Suprapubic skin (tissue), 4 donors: ENCODE measurements around the gene RAP1GDS1. TPM values are rescaled to one million over a fixed set of nuclear protein-coding genes. Genes with fewer than 3 reads are reported as not detected.
"Not testable (repeated sequence)": the region's sequence is repeated elsewhere in the genome, so short reads cannot be mapped to it uniquely, and the experiment has no call there.

Experiments used
- DNase-seq, 2 donors: peaks; one replicate each; pipeline ENCODE4 v3.0.0-alpha.2; 2019; ENCODE audit warnings: low spot score in 2 of 2
- H3K27ac ChIP-seq: fragments of 200-600 bp; sonication (generic); one replicate; pipeline ENCODE4 v1.5.1; 2019
- H3K27me3 ChIP-seq: fragments of 200-600 bp; sonication (generic); one replicate; pipeline ENCODE4 v1.5.1; 2019
- H3K36me3 ChIP-seq: fragments of 200-600 bp; sonication (generic); one replicate; pipeline ENCODE4 v1.5.1; 2019
- H3K4me1 ChIP-seq: fragments of 200-600 bp; sonication (generic); one replicate; pipeline ENCODE4 v1.5.1; 2019
- H3K4me3 ChIP-seq: fragments of 200-600 bp; sonication (generic); one replicate; pipeline ENCODE4 v1.5.1; 2019; ENCODE audit warnings: mild to moderate bottlenecking
- H3K9me3 ChIP-seq: fragments of 200-600 bp; sonication (generic); one replicate; pipeline ENCODE4 v1.5.1; 2019
- EP300 ChIP-seq: sonication (generic); formaldehyde crosslinking; IDR thresholded peaks from one replicate; pipeline ENCODE4 v1.6.1; 2017; ENCODE audit warnings: antibody characterized with exemption
- POLR2A ChIP-seq, 2 donors: fragments of 450-650 bp; IDR thresholded peaks; one replicate each; pipeline ENCODE4 v1.6.1; 2017; ENCODE audit warnings: antibody characterized with exemption in 2 of 2, mild to moderate bottlenecking in 2 of 2, moderate library complexity in 2 of 2
- POLR2AphosphoS5 ChIP-seq, 3 donors: sonication (generic); formaldehyde crosslinking; IDR thresholded peaks; one replicate each; pipeline ENCODE4 v1.6.1; 2017; ENCODE audit warnings: antibody characterized with exemption in 3 of 3
- WGBS: methylation state at CpG from one replicate; pipeline ENCODE4 v1.1.5; 2018; 5-methylcytosine and 5-hydroxymethylcytosine counted together
- total RNA-seq, 4 donors: library from RNA; depleted of rRNA; stranded (reverse); fragments of >200 nt; gene quantifications; one replicate each; pipeline ENCODE4 v1.1.0, GENCODE V29; 2016
- TF ChIP-seq, protein P1 (sequence below), 2 donors: fragments of 200-600 bp in 1 of 2; fragments of 450-650 bp in 1 of 2; sonication (generic) in 1 of 2; IDR thresholded peaks; one replicate each; pipeline ENCODE4 v1.5.1; 2016 to 2019; ENCODE audit warnings: antibody characterized with exemption in 2 of 2, mild to moderate bottlenecking in 1 of 2, moderate library complexity in 1 of 2

RAP1GDS1 gene
- total RNA-seq, 4 donors from 2014 or later, result 17.8 to 28.6 (median 27.1) TPM

GRCh38 chr4:98319021-98319420 is 57.8 kb downstream of the RAP1GDS1 start:
- no peak for DNase-seq
- TF ChIP-seq, protein P1, sequence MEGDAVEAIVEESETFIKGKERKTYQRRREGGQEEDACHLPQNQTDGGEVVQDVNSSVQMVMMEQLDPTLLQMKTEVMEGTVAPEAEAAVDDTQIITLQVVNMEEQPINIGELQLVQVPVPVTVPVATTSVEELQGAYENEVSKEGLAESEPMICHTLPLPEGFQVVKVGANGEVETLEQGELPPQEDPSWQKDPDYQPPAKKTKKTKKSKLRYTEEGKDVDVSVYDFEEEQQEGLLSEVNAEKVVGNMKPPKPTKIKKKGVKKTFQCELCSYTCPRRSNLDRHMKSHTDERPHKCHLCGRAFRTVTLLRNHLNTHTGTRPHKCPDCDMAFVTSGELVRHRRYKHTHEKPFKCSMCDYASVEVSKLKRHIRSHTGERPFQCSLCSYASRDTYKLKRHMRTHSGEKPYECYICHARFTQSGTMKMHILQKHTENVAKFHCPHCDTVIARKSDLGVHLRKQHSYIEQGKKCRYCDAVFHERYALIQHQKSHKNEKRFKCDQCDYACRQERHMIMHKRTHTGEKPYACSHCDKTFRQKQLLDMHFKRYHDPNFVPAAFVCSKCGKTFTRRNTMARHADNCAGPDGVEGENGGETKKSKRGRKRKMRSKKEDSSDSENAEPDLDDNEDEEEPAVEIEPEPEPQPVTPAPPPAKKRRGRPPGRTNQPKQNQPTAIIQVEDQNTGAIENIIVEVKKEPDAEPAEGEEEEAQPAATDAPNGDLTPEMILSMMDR (IDR thresholded peaks at IDR 0.05), result no peak
- TF ChIP-seq EP300 (no peak), POLR2A (IDR thresholded peaks at IDR 0.05) (no peak), POLR2AphosphoS5 (IDR thresholded peaks at IDR 0.05) (no peak)
- Histone ChIP-seq H3K27me3 (no peaks in the 10 kb centered on the region), H3K36me3 (peaks cover 4% of the 10 kb centered on the region), H3K27ac (no peak overlapping the region), H3K4me3 (no peak overlapping the region), H3K4me1 (no peaks in the 10 kb centered on the region), H3K9me3 (no peaks in the 10 kb centered on the region)
- 98% methylated on average over 1 of the region's 1 CpG for WGBS

GRCh38 chr4:98326168-98326567 is 65.0 kb downstream of the RAP1GDS1 start:
- TF ChIP-seq POLR2AphosphoS5 (IDR thresholded peaks at IDR 0.05) (no peak), POLR2A (IDR thresholded peaks at IDR 0.05) (no peak), EP300 (no peak)
- TF ChIP-seq, protein P1 (IDR thresholded peaks at IDR 0.05), result no peak
- Histone ChIP-seq H3K9me3 (no peaks in the 10 kb centered on the region), H3K4me3 (no peak overlapping the region), H3K27me3 (no peaks in the 10 kb centered on the region), H3K27ac (no peak overlapping the region), H3K4me1 (no peaks in the 10 kb centered on the region), H3K36me3 (no peaks in the 10 kb centered on the region)
- 86% methylated on average over 2 of the region's 2 CpGs for WGBS
- no peak for DNase-seq

- WGBS, result 100% methylated on average over 1 of the region's 1 CpG
- H3K36me3 ChIP-seq, result no peaks in the 10 kb centered on the region
- TF ChIP-seq POLR2A (IDR thresholded peaks at IDR 0.05), result no peak
- H3K4me3 ChIP-seq, result no peak overlapping the region
- DNase-seq, result no peak
- no peaks in the 10 kb centered on the region for H3K27me3 ChIP-seq
- no peak overlapping the region for H3K27ac ChIP-seq
- no peaks in the 10 kb centered on the region for H3K9me3 ChIP-seq
- H3K4me1 ChIP-seq, result no peaks in the 10 kb centered on the region
These were observed 66.5 kb downstream of the RAP1GDS1 start for GRCh38 chr4:98327694-98328093.

GRCh38 chr4:98329879-98330640 is 68.9 kb downstream of the RAP1GDS1 start:
- WGBS, result 99% methylated on average over 26 of the region's 31 CpGs
- not testable (repeated sequence) for H3K27me3 ChIP-seq, H3K36me3 ChIP-seq, H3K4me1 ChIP-seq, DNase-seq, H3K27ac ChIP-seq, H3K4me3 ChIP-seq, H3K9me3 ChIP-seq

DNA sequence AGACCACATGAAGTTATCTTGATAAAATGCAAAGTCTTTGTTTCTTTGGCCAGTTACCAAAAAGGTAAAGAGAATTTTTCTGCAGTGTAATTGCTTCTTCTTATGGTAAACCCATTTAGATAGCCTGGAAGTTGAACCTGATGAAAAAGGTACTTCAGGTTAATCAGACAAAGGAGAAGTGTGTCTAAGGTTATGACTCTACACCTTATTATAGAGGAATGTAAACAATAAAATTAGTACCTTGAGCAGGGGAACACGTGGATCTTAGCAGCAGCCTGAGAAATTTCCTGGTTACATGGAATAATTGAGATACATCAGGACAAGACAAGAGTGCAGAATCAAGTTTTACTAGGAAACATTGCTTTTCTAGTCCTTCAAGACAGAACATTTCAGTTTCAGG is 70.8 kb downstream of the RAP1GDS1 start:
- no peak for DNase-seq
- H3K4me1 ChIP-seq, result no peaks in the 10 kb centered on the region
- 93% methylated on average over 1 of the region's 1 CpG for WGBS
- H3K9me3 ChIP-seq, result no peaks in the 10 kb centered on the region
- no peaks in the 10 kb centered on the region for H3K36me3 ChIP-seq
- no peak for TF ChIP-seq EP300
- TF ChIP-seq POLR2A (IDR thresholded peaks at IDR 0.05), result no peak
- no peak for TF ChIP-seq POLR2AphosphoS5 (IDR thresholded peaks at IDR 0.05)
- TF ChIP-seq, protein P1 (IDR thresholded peaks at IDR 0.05), result no peak
- no peaks in the 10 kb centered on the region for H3K27me3 ChIP-seq
- H3K27ac ChIP-seq, result no peak overlapping the region
- H3K4me3 ChIP-seq, result no peak overlapping the region

GRCh38 chr4:98334461-98334860 is 73.3 kb downstream of the RAP1GDS1 start:
- Histone ChIP-seq H3K27ac (no peak overlapping the region), H3K27me3 (no peaks in the 10 kb centered on the region), H3K4me3 (no peak overlapping the region), H3K4me1 (no peaks in the 10 kb centered on the region), H3K36me3 (no peaks in the 10 kb centered on the region), H3K9me3 (no peaks in the 10 kb centered on the region)
- DNase-seq, result no peak
- 84% methylated on average over 5 of the region's 5 CpGs for WGBS
- TF ChIP-seq EP300, result no peak
- no peak for TF ChIP-seq POLR2AphosphoS5 (IDR thresholded peaks at IDR 0.05)
- no peak for TF ChIP-seq POLR2A (IDR thresholded peaks at IDR 0.05)
- TF ChIP-seq, protein P1 (IDR thresholded peaks at IDR 0.05), result no peak
